H9 (cell line): ENCODE measurements around the gene GNAS. TPM values are rescaled to one million over a fixed set of nuclear protein-coding genes. Genes with fewer than 3 reads are reported as not detected.

Experiments
- DNase-seq: peaks from one replicate; pipeline ENCODE4 v3.0.0-alpha.2; 2017
- H2AFZ ChIP-seq: one replicate; pipeline ENCODE4 v1.6.1; 2013; ENCODE audit warnings: mild to moderate bottlenecking, low read length, control low read depth, moderate library complexity
- H2AK5ac ChIP-seq: 2 replicates; pipeline ENCODE4 v1.6.1; 2013; ENCODE audit warnings: low read length, control low read depth, mixed read lengths; ENCODE audit not compliant: insufficient read length
- H2BK120ac ChIP-seq: one replicate; pipeline ENCODE4 v1.6.1; 2013; ENCODE audit warnings: low read depth, mild to moderate bottlenecking, low read length, control low read depth, inconsistent platforms; ENCODE audit not compliant: poor library complexity, severe bottlenecking
- H2BK12ac ChIP-seq: 2 replicates; pipeline ENCODE4 v1.6.1; 2013; ENCODE audit warnings: low read length, control low read depth, mixed read lengths, low read depth; ENCODE audit not compliant: insufficient read length
- H2BK15ac ChIP-seq: 2 replicates; pipeline ENCODE4 v1.6.1; 2013; ENCODE audit warnings: low read depth, low read length, control low read depth
- H2BK20ac ChIP-seq: one replicate; pipeline ENCODE4 v1.6.1; 2013; ENCODE audit warnings: low read depth, mild to moderate bottlenecking, low read length, control low read depth, inconsistent platforms; ENCODE audit not compliant: poor library complexity, severe bottlenecking
- H2BK5ac ChIP-seq: 2 replicates; pipeline ENCODE4 v1.6.1; 2013; ENCODE audit warnings: low read length, control low read depth, mixed read lengths; ENCODE audit not compliant: insufficient read length
- H3K14ac ChIP-seq: 2 replicates; pipeline ENCODE4 v1.6.1; 2013; ENCODE audit warnings: low read length, control low read depth; ENCODE audit not compliant: insufficient read depth
- H3K18ac ChIP-seq: 2 replicates; pipeline ENCODE4 v1.6.1; 2013; ENCODE audit warnings: low read depth, mild to moderate bottlenecking, mixed read lengths, low read length, control low read depth; ENCODE audit not compliant: insufficient read length
- H3K23ac ChIP-seq: 2 replicates; pipeline ENCODE4 v1.6.1; 2013; ENCODE audit warnings: low read length, control low read depth, mixed read lengths, low read depth; ENCODE audit not compliant: insufficient read length
- H3K23me2 ChIP-seq: 2 replicates; pipeline ENCODE4 v1.6.1; 2013; ENCODE audit warnings: low read depth, mild to moderate bottlenecking, mixed read lengths, low read length, control low read depth; ENCODE audit not compliant: insufficient read length, poor library complexity, severe bottlenecking
- H3K27ac ChIP-seq: 2 replicates; pipeline ENCODE4 v1.5.1; 2013; ENCODE audit warnings: low read length, control low read depth, mixed read lengths, low read depth; ENCODE audit not compliant: insufficient read length
- H3K27me3 ChIP-seq: 2 replicates; pipeline ENCODE4 v1.6.1; 2013; ENCODE audit warnings: low read length, control low read depth, inconsistent platforms; ENCODE audit not compliant: insufficient read depth
- H3K4ac ChIP-seq: 2 replicates; pipeline ENCODE4 v1.6.1; 2013; ENCODE audit warnings: low read depth, mild to moderate bottlenecking, control low read depth, inconsistent platforms, low read length, moderate library complexity
- H3K4me1 ChIP-seq: 2 replicates; pipeline ENCODE4 v1.6.1; 2013; ENCODE audit warnings: low read length, control low read depth, inconsistent platforms; ENCODE audit not compliant: insufficient read depth
- H3K4me2 ChIP-seq: 2 replicates; pipeline ENCODE4 v1.6.1; 2013; ENCODE audit warnings: low read length, control low read depth, mixed read lengths; ENCODE audit not compliant: insufficient read length, insufficient read depth
- H3K56ac ChIP-seq: 2 replicates; pipeline ENCODE4 v1.6.1; 2013; ENCODE audit warnings: low read depth, mild to moderate bottlenecking, mixed read lengths, low read length, control low read depth; ENCODE audit not compliant: insufficient read length
- H3K79me1 ChIP-seq: 2 replicates; pipeline ENCODE4 v1.6.1; 2013; ENCODE audit warnings: low read depth, mild to moderate bottlenecking, moderate library complexity, low read length, control low read depth, inconsistent platforms; ENCODE audit not compliant: insufficient read depth, poor library complexity, severe bottlenecking
- H3K79me2 ChIP-seq: 2 replicates; pipeline ENCODE4 v1.6.1; 2013; ENCODE audit warnings: low read length, control low read depth, inconsistent platforms; ENCODE audit not compliant: insufficient read depth
- H3K9ac ChIP-seq: 2 replicates; pipeline ENCODE4 v1.6.1; 2013; ENCODE audit warnings: low read length, control low read depth, mixed read lengths; ENCODE audit not compliant: insufficient read length; ENCODE audit errors: extremely low read depth
- H3K9me3 ChIP-seq: one replicate; pipeline ENCODE4 v1.6.1; 2013; ENCODE audit warnings: low read depth, low read length, inconsistent platforms; ENCODE audit not compliant: control insufficient read depth
- H3T11ph ChIP-seq: one replicate; pipeline ENCODE4 v1.6.1; 2013; ENCODE audit warnings: mild to moderate bottlenecking, low read length, control low read depth, inconsistent platforms
- H4K20me1 ChIP-seq: one replicate; pipeline ENCODE4 v1.6.1; 2013; ENCODE audit not compliant: control insufficient read depth, insufficient read length, insufficient read depth
- H4K5ac ChIP-seq: 2 replicates; pipeline ENCODE4 v1.6.1; 2013; ENCODE audit warnings: low read depth, mild to moderate bottlenecking, mixed read lengths, low read length, control low read depth; ENCODE audit not compliant: insufficient read length
- H4K8ac ChIP-seq: replicated peaks from 2 replicates; pipeline ENCODE4 v1.6.1; 2013; ENCODE audit warnings: low read length, control low read depth, mixed read lengths, low read depth; ENCODE audit not compliant: insufficient read length
- H4K91ac ChIP-seq: 2 replicates; pipeline ENCODE4 v1.6.1; 2013; ENCODE audit warnings: low read depth, mild to moderate bottlenecking, moderate library complexity, mixed read lengths, low read length, control low read depth; ENCODE audit not compliant: insufficient read length
- H3K27ac Mint-ChIP-seq, 3 experiments: 2 replicates in 2 of 3; 3 replicates in 1 of 3; pipeline ENCODE4 v1.8.0; 2020 to 2021; ENCODE audit warnings: mixed read lengths in 3 of 3, mild to moderate bottlenecking in 1 of 3, moderate library complexity in 1 of 3
- H3K27me3 Mint-ChIP-seq: 2 replicates; pipeline ENCODE4 v1.8.0; 2021; ENCODE audit warnings: low read depth, mild to moderate bottlenecking, moderate library complexity, mixed read lengths
- H3K36me3 Mint-ChIP-seq, 3 experiments: 2 replicates in 2 of 3; 3 replicates in 1 of 3; pipeline ENCODE4 v1.8.0; 2020 to 2021; ENCODE audit warnings: low read depth in 3 of 3, mixed read lengths in 3 of 3; ENCODE audit not compliant: insufficient read depth in 1 of 3
- H3K4me1 Mint-ChIP-seq, 2 experiments: 2 replicates each; pipeline ENCODE4 v1.8.0; 2020; ENCODE audit warnings: mixed read lengths in 2 of 2
- H3K4me3 Mint-ChIP-seq, 2 experiments: 2 replicates in 1 of 2; 3 replicates in 1 of 2; pipeline ENCODE4 v1.8.0; 2020 to 2021; ENCODE audit warnings: mild to moderate bottlenecking in 2 of 2, mixed read lengths in 2 of 2, moderate library complexity in 1 of 2
- H3K9me3 Mint-ChIP-seq, 2 experiments: 2 replicates in 1 of 2; 3 replicates in 1 of 2; pipeline ENCODE4 v1.8.0; 2020; ENCODE audit warnings: mild to moderate bottlenecking in 2 of 2, mixed read lengths in 2 of 2, moderate library complexity in 1 of 2
- CTCF ChIP-seq: fragments of 200-600 bp; sonication (generic); conservative IDR thresholded peaks from 3 replicates; pipeline ENCODE4 v1.8.0; 2021; ENCODE audit warnings: antibody characterized with exemption, mild to moderate bottlenecking
- WGBS: extraction: QIAGEN DNeasy Blood & Tissue Kit; methylation state at CpG from one replicate; pipeline ENCODE4 v1.1.7; 2013; ENCODE audit warnings: missing lambda C conversion rate, low lambda C conversion rate, mixed read lengths; ENCODE audit not compliant: insufficient read length; ENCODE audit errors: extremely low coverage; 5-methylcytosine and 5-hydroxymethylcytosine counted together
- total RNA-seq: library from RNA; stranded (reverse); gene quantifications from 2 replicates; pipeline ENCODE4 v1.2.1, GENCODE V29; 2021

The GNAS gene
- total RNA-seq, 1 experiment from 2014 or later: 920 TPM

- no peak overlapping the region for H2BK120ac ChIP-seq
- no peak overlapping the region for H3K56ac ChIP-seq
- peaks cover 9% of the 10 kb centered on the region for H3K4me1 ChIP-seq
- no peak overlapping the region for H4K91ac ChIP-seq
- H3K4ac ChIP-seq: no peak overlapping the region
- H2BK20ac ChIP-seq: no peak overlapping the region
- H3K9ac ChIP-seq: peak overlapping the region; percentile 71
- H4K20me1 ChIP-seq: no peaks in the 10 kb centered on the region
- Mint-ChIP-seq H3K9me3 (peaks cover 2 to 3% of the 10 kb centered on the region in 2 experiments; a peak in 4 of 5 replicates), H3K4me1 (peaks cover 48 to 58% of the 10 kb centered on the region in 2 experiments), H3K36me3 (peaks cover 8 to 26% (median 25%) of the 10 kb centered on the region in 3 experiments), H3K27me3 (no peaks in the 10 kb centered on the region), H3K27ac (peak overlapping the region; percentile 97 to 98 (median 97); a peak in 5 of 7 replicates), H3K4me3 (peak overlapping the region; percentile 95 to 96)
- no peaks in the 10 kb centered on the region for H3K9me3 ChIP-seq
- H3K18ac ChIP-seq: no peak overlapping the region
- no peak overlapping the region for H2BK5ac ChIP-seq
- H3T11ph ChIP-seq: no peak overlapping the region
- H3K23ac ChIP-seq: no peak overlapping the region
- peak overlapping the region; percentile 54 for H3K4me2 ChIP-seq
- H2BK15ac ChIP-seq: no peak overlapping the region
- no peak for DNase-seq
- H3K79me1 ChIP-seq: no peaks in the 10 kb centered on the region
- TF ChIP-seq CTCF: no peak
- no peak overlapping the region for H2BK12ac ChIP-seq
- H3K23me2 ChIP-seq: peaks cover 5% of the 10 kb centered on the region
- no peak overlapping the region for H4K5ac ChIP-seq
- peaks cover 29% of the 10 kb centered on the region; the same call in 1 of the 2 replicates for H3K79me2 ChIP-seq
- H3K27ac ChIP-seq: no peak overlapping the region
- H2AFZ ChIP-seq: no peak overlapping the region
- no peaks in the 10 kb centered on the region for H3K27me3 ChIP-seq
- no peak overlapping the region for H2AK5ac ChIP-seq
- no peak overlapping the region for H3K14ac ChIP-seq
- H4K8ac ChIP-seq: no peak overlapping the region
- WGBS: no CpG with 5 or more reads among the region's 1 CpG
Observed at GRCh38 chr20:58892932-58893224, 40.4 kb downstream of the GNAS start.
